Gastroesophageal sphincter (tissue), 4 donors: ENCODE data around the gene TRAPPC4. TPM values are rescaled to one million over a fixed set of nuclear protein-coding genes. Genes with fewer than 3 reads are reported as not detected.
"Not testable (repeated sequence)": the region's sequence is repeated elsewhere in the genome, so short reads cannot be mapped to it uniquely, and the experiment has no call there.

Experiments
- ATAC-seq: fragments of 150-250 bp; one replicate; pipeline ENCODE4 v1.9.1; 2016; ENCODE audit warnings: mild to moderate bottlenecking, moderate library complexity
- H3K27ac ChIP-seq, 4 donors: fragments of 200-600 bp; sonication (generic) in 3 of 4; 1 replicate in 3 of 4; 2 replicates in 1 of 4; pipeline ENCODE4 v1.5.1; 2016 to 2019
- H3K27me3 ChIP-seq: fragments of 200-600 bp; sonication (generic); one replicate; pipeline ENCODE4 v1.5.1; 2019
- H3K36me3 ChIP-seq, 2 donors: fragments of 200-600 bp; sonication (generic); one replicate each; pipeline ENCODE4 v1.5.1; 2019; ENCODE audit warnings: control low read depth in 1 of 2
- H3K4me1 ChIP-seq, 3 donors: fragments of 200-600 bp; sonication (generic); 1 replicate in 2 of 3; 2 replicates in 1 of 3; pipeline ENCODE4 v1.5.1; 2016 to 2019; ENCODE audit warnings: control low read depth in 2 of 3
- H3K4me3 ChIP-seq, 2 donors: fragments of 200-600 bp; sonication (generic); one replicate each; pipeline ENCODE4 v1.5.1; 2019; ENCODE audit warnings: mild to moderate bottlenecking in 1 of 2, moderate library complexity in 1 of 2
- H3K9me3 ChIP-seq, 3 donors: fragments of 200-600 bp; sonication (generic); one replicate each; pipeline ENCODE4 v1.5.1; 2017 to 2019; ENCODE audit warnings: control low read depth in 2 of 3
- EP300 ChIP-seq: sonication (generic); formaldehyde crosslinking; IDR thresholded peaks from one replicate; pipeline ENCODE4 v1.6.1; 2017; ENCODE audit warnings: antibody characterized with exemption, mild to moderate bottlenecking
- POLR2A ChIP-seq, 2 donors: fragments of 450-650 bp; IDR thresholded peaks; one replicate each; pipeline ENCODE4 v1.6.1; 2017; ENCODE audit warnings: antibody characterized with exemption in 2 of 2, mild to moderate bottlenecking in 2 of 2, moderate library complexity in 1 of 2
- POLR2AphosphoS5 ChIP-seq: sonication (generic); formaldehyde crosslinking; IDR thresholded peaks from one replicate; pipeline ENCODE4 v1.6.1; 2017; ENCODE audit warnings: antibody characterized with exemption
- WGBS, 2 donors: methylation state at CpG; one replicate each; pipeline ENCODE4 v1.1.5; 2018; ENCODE audit warnings: low coverage in 1 of 2; 5-methylcytosine and 5-hydroxymethylcytosine counted together
- total RNA-seq, 4 donors: library from RNA; depleted of rRNA; stranded (reverse); fragments of >200 nt; gene quantifications; one replicate each; pipeline ENCODE4 v1.1.0, GENCODE V29; 2016
- TF ChIP-seq, protein P1 (sequence below), 4 experiments: fragments of 200-600 bp in 2 of 4; fragments of 450-650 bp in 2 of 4; sonication (generic) in 1 of 4; IDR thresholded peaks; one replicate each; pipeline ENCODE4 v1.5.1; 2017 to 2019; ENCODE audit warnings: antibody characterized with exemption in 4 of 4, mild to moderate bottlenecking in 2 of 4, moderate library complexity in 2 of 4

TRAPPC4 gene
- total RNA-seq, 4 donors from 2014 or later: 44.4 to 69.0 (median 52.1) TPM

DNA sequence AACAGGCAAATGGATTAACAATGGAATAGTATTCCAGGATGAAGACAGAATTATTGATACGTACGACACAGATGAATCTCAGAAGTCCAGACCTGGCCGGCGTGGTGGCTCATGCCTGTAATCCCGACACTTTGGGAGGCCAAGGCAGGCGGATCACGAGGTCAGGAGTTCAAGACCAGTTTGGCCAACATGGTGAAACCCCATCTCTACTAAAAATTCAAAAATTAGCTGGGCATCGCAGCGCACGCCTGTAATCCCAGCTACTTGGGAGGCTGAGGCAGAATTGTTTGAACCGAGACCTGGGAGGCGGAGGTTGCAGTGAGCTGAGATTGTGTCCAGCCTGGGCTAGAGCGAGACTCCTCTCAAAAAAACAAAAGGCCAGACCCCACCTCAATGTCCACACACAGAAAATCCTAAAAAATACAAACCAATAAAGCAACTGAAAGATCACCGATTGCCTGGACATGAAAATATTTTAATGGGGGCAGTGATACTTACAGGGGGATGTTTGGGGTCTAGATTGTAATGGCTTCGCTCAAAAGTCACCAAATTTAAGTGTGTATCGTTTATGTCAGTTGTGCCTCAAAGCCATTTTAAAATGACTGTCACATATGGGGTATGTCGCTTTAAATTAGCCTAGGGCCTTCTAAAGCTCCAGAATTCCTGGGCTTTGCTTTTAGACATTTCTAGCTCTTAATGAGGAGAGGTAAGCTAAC is 4.2 kb upstream of the TRAPPC4 start:
- Histone ChIP-seq H3K4me3 (no peak overlapping the region), H3K27ac (peak overlapping the region in 1 of 4 donors; percentile 19), H3K9me3 (no peaks in the 10 kb centered on the region), H3K27me3 (no peaks in the 10 kb centered on the region), H3K4me1 (peaks cover 6 to 41% (median 15%) of the 10 kb centered on the region in 3 donors), H3K36me3 (peaks cover 0 to 76% of the 10 kb centered on the region in 2 donors)
- WGBS, 2 donors: 86 to 91% methylated on average over 7 to 17 of the region's 17 CpGs
- ATAC-seq: no peak
- no peak for TF ChIP-seq POLR2A (IDR thresholded peaks at IDR 0.05)
- no peak for TF ChIP-seq EP300
- TF ChIP-seq POLR2AphosphoS5: no peak
- TF ChIP-seq, protein P1, sequence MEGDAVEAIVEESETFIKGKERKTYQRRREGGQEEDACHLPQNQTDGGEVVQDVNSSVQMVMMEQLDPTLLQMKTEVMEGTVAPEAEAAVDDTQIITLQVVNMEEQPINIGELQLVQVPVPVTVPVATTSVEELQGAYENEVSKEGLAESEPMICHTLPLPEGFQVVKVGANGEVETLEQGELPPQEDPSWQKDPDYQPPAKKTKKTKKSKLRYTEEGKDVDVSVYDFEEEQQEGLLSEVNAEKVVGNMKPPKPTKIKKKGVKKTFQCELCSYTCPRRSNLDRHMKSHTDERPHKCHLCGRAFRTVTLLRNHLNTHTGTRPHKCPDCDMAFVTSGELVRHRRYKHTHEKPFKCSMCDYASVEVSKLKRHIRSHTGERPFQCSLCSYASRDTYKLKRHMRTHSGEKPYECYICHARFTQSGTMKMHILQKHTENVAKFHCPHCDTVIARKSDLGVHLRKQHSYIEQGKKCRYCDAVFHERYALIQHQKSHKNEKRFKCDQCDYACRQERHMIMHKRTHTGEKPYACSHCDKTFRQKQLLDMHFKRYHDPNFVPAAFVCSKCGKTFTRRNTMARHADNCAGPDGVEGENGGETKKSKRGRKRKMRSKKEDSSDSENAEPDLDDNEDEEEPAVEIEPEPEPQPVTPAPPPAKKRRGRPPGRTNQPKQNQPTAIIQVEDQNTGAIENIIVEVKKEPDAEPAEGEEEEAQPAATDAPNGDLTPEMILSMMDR (IDR thresholded peaks at IDR 0.05): no peak

DNA sequence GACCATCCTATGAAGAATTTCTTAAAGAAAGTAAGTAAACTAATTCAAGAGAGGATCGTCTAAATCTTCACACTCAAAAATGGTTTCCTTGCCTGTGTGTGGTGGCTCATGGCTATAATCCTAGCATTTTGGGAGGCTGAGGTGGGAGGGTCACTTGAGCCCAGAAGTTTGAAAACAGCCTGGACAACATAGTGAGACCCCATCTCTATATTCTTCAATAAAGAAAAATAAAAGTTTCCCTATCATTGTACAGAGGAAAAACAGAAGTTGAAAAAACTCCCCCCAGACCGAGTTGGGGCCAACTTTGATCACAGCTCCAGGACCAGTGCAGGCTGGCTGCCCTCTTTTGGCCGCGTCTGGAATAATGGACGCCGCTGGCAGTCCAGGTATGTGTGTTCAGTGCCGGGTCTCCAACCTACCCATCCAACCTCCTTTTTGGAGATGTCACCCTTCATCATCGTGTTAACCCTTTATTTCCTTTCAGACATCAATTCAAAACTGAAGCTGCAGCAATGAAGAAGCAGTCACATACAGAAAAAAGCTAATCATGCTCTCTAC is 3.4 kb upstream of the TRAPPC4 start:
- peaks cover 0 to 72% of the 10 kb centered on the region in 2 donors for H3K36me3 ChIP-seq
- H3K27ac ChIP-seq: peak overlapping the region in 1 of 4 donors; percentile 19
- no peak for ATAC-seq
- H3K27me3 ChIP-seq: no peaks in the 10 kb centered on the region
- WGBS, 2 donors: 51 to 74% methylated on average over 8 of the region's 8 CpGs
- TF ChIP-seq, protein P1 (IDR thresholded peaks at IDR 0.05): no peak
- no peak for TF ChIP-seq EP300
- TF ChIP-seq POLR2A (IDR thresholded peaks at IDR 0.05): no peak
- no peak for TF ChIP-seq POLR2AphosphoS5
- H3K9me3 ChIP-seq: no peaks in the 10 kb centered on the region
- H3K4me3 ChIP-seq: no peak overlapping the region
- H3K4me1 ChIP-seq: peaks cover 8 to 49% (median 19%) of the 10 kb centered on the region in 3 donors

DNA sequence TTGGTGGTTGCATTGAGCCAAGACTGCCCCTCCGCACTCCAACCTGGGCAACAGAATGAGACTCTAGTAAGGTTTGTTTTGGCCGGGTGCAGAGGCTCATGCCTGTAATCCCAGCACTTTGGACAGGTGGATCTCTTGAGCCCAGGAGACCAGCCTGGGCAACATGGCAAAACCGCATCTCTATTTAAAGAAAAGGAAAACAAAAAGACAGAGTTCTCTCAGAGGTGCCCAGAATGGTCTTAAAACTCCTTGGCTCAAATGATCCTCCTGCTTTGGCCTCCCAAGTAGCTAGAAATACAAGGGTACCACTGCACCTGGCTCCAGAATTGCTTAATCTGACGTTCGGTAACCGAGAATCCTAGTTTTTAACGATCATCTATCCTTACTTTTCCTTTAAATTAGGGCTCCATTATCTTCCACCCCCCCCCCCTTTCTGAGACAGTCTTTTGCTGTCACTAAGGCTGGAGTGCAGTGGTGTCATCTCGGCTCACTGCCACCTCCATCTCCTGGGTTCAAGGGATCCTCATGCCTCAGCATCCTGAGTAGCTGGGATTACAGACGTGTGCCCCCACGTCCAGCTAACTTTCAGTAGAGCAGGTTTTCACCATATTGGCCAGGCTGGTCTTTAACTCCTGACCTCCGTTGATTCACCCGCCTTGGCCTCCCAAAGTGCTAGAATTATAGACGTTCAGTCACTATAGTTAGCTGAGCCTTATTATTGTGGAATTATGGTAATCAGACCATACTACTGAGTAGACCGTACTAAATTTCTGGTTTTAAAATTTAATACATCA is 2.2 kb upstream of the TRAPPC4 start:
- Histone ChIP-seq H3K36me3 (peaks cover 0 to 72% of the 10 kb centered on the region in 2 donors), H3K4me1 (peaks cover 9 to 61% (median 26%) of the 10 kb centered on the region in 3 donors), H3K27ac (peak overlapping the region in 2 of 4 donors; percentile 94 to 99), H3K4me3 (peak overlapping the region in 1 of 2 donors; percentile 76), H3K27me3 (no peaks in the 10 kb centered on the region), H3K9me3 (no peaks in the 10 kb centered on the region)
- TF ChIP-seq, protein P1 (IDR thresholded peaks at IDR 0.05): no peak
- TF ChIP-seq POLR2AphosphoS5 (no peak), EP300 (no peak), POLR2A (IDR thresholded peaks at IDR 0.05) (no peak)
- 51 to 77% methylated on average over 4 to 14 of the region's 14 CpGs for WGBS, 2 donors
- ATAC-seq: no peak

DNA sequence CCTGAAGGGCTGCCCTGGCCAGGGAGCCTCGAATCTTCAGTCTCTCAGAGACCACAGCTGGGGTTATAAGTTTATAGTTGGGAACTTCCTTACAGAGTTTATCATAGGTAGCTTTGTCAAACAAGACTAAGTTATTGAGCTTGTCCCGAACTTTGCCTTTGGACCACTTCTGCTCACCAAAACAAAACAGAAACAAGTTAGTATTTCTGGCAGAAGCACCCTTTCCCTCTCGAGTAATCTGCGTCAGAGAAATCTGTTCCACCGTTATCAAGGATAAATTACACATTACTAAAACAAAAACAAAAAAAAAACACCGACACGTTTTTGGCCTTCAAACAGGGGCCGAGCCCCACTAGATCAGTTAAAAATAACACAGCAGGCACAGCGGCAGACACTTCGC is 1.2 kb upstream of the TRAPPC4 start:
- WGBS, 2 donors: 0 to 3% methylated on average over 3 to 10 of the region's 10 CpGs
- not testable (repeated sequence) for H3K27me3 ChIP-seq, ATAC-seq, H3K9me3 ChIP-seq
- Histone ChIP-seq H3K4me1 (peaks cover 9 to 65% (median 26%) of the 10 kb centered on the region in 3 donors), H3K4me3 (peak overlapping the region; percentile 76 to 96), H3K36me3 (peaks cover 0 to 72% of the 10 kb centered on the region in 2 donors), H3K27ac (peak overlapping the region; percentile 72 to 99 (median 95))

DNA sequence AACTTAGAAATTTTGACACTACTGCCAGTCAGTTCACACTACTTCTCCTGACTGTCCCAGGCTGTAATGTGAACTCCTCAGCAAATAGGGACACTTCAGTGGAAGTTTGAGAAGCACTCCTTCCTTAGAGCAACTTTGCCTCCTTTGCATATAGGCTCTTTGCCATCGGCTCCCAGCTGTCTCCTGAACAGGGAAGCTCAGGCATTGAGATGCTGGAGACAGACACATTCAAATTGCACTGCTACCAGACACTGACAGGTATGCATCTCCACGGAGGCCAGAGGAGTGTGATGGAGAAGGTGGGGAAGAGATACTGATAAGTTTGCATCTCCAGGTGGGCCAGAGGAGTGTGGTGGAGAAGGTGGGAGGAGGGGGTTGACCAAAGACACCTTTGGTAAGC is 1.4 kb downstream of the TRAPPC4 start:
- Histone ChIP-seq H3K4me3 (peak overlapping the region in 1 of 2 donors; percentile 76), H3K36me3 (peaks cover 0 to 72% of the 10 kb centered on the region in 2 donors), H3K27ac (peak overlapping the region in 3 of 4 donors; percentile 13 to 94 (median 32)), H3K4me1 (peaks cover 9 to 73% (median 26%) of the 10 kb centered on the region in 3 donors), H3K27me3 (no peaks in the 10 kb centered on the region), H3K9me3 (no peaks in the 10 kb centered on the region)
- ATAC-seq: no peak
- TF ChIP-seq EP300: no peak
- no peak for TF ChIP-seq POLR2AphosphoS5
- TF ChIP-seq, protein P1 (IDR thresholded peaks at IDR 0.05): no peak
- TF ChIP-seq POLR2A (IDR thresholded peaks at IDR 0.05): no peak
- 83 to 86% methylated on average over 1 to 2 of the region's 2 CpGs for WGBS, 2 donors
